ENCODE results near the gene HIGD1B. TPM values are rescaled to one million over a fixed set of nuclear protein-coding genes. Genes with fewer than 3 reads are reported as not detected.
"Not testable (repeated sequence)": the region's sequence is repeated elsewhere in the genome, so short reads cannot be mapped to it uniquely, and the experiment has no call there.

HIGD1B gene
- total and polyA plus RNA-seq, 2 of the 13 experiments (the other 11 are each of a cell fraction or from before 2014, with no cell fraction given), result not detected

DNA sequence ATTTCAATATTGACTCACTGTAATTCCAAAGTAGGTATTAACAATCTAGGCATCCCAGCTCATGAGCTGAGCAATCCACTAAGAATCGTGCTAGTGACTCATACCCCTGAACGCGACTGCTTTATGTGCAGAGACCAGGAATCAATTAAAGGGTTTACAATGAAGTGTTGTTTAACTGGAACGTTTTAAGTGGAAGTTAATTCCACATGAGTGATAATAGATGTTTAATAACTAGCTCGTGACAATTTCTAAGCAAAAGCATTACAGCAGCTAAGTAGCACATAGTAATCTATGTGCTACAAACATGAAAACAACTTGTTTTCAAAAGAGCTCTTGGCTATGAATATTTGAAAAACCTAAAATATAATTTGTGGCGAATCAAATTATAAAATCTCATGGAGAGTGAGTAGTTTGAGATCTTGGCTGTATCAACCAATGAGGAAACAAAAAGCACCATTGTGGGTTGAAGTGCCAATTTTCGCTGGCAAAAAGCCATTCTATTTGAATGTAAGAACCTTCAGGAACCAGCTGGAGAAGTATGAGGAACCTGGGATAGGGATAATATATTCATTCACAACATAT is 27.0 kb upstream of the HIGD1B start:
- H3K4me1 ChIP-seq (ENCODE audit: insufficient read depth, low read length), result no peaks in the 10 kb centered on the region
- H3K9me3 ChIP-seq (ENCODE audit: low read length), result no peaks in the 10 kb centered on the region
- H3K4me2 ChIP-seq (ENCODE audit: low read depth, low read length), result no peak overlapping the region
- TF ChIP-seq FOSL2 (CRISPR knock-in tag; IDR thresholded peaks at IDR 0.05) (peak; percentile 36), RBAK (CRISPR knock-in tag; IDR thresholded peaks at IDR 0.05) (no peak), ZNF317 (CRISPR knock-in tag; IDR thresholded peaks at IDR 0.05) (no peak), ZNF703 (CRISPR knock-in tag; IDR thresholded peaks at IDR 0.05; ENCODE audit: borderline replicate concordance) (no peak)
- TF ChIP-seq, protein P1, sequence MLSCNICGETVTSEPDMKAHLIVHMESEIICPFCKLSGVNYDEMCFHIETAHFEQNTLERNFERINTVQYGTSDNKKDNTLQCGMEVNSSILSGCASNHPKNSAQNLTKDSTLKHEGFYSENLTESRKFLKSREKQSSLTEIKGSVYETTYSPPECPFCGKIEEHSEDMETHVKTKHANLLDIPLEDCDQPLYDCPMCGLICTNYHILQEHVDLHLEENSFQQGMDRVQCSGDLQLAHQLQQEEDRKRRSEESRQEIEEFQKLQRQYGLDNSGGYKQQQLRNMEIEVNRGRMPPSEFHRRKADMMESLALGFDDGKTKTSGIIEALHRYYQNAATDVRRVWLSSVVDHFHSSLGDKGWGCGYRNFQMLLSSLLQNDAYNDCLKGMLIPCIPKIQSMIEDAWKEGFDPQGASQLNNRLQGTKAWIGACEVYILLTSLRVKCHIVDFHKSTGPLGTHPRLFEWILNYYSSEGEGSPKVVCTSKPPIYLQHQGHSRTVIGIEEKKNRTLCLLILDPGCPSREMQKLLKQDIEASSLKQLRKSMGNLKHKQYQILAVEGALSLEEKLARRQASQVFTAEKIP (CRISPR knock-in tag; IDR thresholded peaks at IDR 0.05; ENCODE audit: borderline replicate concordance), result no peak
- no peaks in the 10 kb centered on the region for H3K36me3 ChIP-seq (replicated peaks in 1 of 2; ENCODE audit: control insufficient read depth in 1 of 2, insufficient read depth in 2 of 2, low read length in 2 of 2)
- FAIRE-seq (no peak), ATAC-seq (no peak), DNase-seq (ENCODE audit: low spot score) (peak; percentile 36)
- H3K27me3 ChIP-seq (ENCODE audit: control insufficient read depth in 1 of 2, insufficient read depth in 2 of 2, low read length in 2 of 2), result no peaks in the 10 kb centered on the region
- no peak overlapping the region for H3K27ac ChIP-seq (ENCODE audit: extremely low read length, insufficient read depth, low read length)
- in situ Hi-C loops (cut with HindIII; ENCODE audit: extremely low pct_ligation_motif_present, low pct_unique_long_range_greater_than_20kb), result no loop called here
- no peaks in the 10 kb centered on the region for H3K79me2 ChIP-seq (ENCODE audit: insufficient read depth, low read length)
- ChIA-PET CTCF (ENCODE audit: low intra/inter-chr PET ratio, low total read pairs) (no interaction called here), POLR2A (interaction anchor here (0.6 kb wide), 1 partner anchor 621 kb away, joined by 5 read pairs; no protein-coding TSS in a partner anchor)
- no peak overlapping the region for H3K4me3 ChIP-seq (replicated peaks in 1 of 3; ENCODE audit: insufficient read depth in 1 of 3, low read depth in 2 of 3, low read length in 3 of 3)
- H2AFZ ChIP-seq (ENCODE audit: low read length), result no peak overlapping the region
- intact Hi-C loops (cut with micrococcal nuclease; ENCODE audit: unreplicated experiment), result loop anchor here (2.0 kb wide), 1 partner anchor 76 kb away; no protein-coding TSS in a partner anchor
- no peak overlapping the region for H3K9ac ChIP-seq (ENCODE audit: insufficient read depth, low read depth, low read length)
- 37% methylated on average over 7 of the region's 7 CpGs for WGBS (ENCODE audit: low lambda C conversion rate)
- H4K20me1 ChIP-seq (ENCODE audit: insufficient read depth, low read length), result no peaks in the 10 kb centered on the region
- BruUV-seq (replicated peaks), result no TSS peak

DNA sequence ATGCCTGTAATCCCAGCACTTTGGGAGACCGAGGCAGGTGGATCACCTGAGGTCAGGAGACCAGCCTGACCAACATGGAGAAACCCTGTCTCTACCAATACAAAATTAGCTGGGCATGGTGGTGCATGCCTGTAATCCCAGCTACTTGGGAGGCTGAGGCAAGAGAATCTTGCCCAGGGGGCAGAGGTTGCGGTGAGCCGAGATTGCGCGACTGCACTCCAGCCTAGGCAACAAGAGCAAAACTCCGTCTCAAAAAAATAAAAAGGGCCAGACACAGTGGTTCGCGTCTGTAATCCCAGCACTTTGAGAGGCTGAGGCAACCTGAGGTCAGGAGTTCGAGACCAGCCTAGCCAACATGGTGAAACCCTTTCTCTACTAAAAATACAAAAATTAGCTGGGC is 22.4 kb upstream of the HIGD1B start:
- CTCF ChIA-PET (ENCODE audit: low intra/inter-chr PET ratio, low total read pairs); H3K36me3 ChIP-seq (replicated peaks in 1 of 2; ENCODE audit: control insufficient read depth in 1 of 2, insufficient read depth in 2 of 2, low read length in 2 of 2); POLR2A ChIA-PET; H3K9me3 ChIP-seq (ENCODE audit: low read length); BruUV-seq (replicated peaks); H2AFZ ChIP-seq (ENCODE audit: low read length); H3K4me2 ChIP-seq (ENCODE audit: low read depth, low read length); intact Hi-C loops (cut with micrococcal nuclease; ENCODE audit: unreplicated experiment); DNase-seq (ENCODE audit: low spot score); H3K79me2 ChIP-seq (ENCODE audit: insufficient read depth, low read length); H3K9ac ChIP-seq (ENCODE audit: insufficient read depth, low read depth, low read length); H3K27ac ChIP-seq (ENCODE audit: extremely low read length, insufficient read depth, low read length); H4K20me1 ChIP-seq (ENCODE audit: insufficient read depth, low read length); ATAC-seq; H3K4me3 ChIP-seq (replicated peaks in 1 of 3; ENCODE audit: insufficient read depth in 1 of 3, low read depth in 2 of 3, low read length in 3 of 3); FAIRE-seq: not testable (repeated sequence)
- Histone ChIP-seq H3K4me1 (ENCODE audit: insufficient read depth, low read length) (peaks cover 11% of the 10 kb centered on the region), H3K27me3 (ENCODE audit: control insufficient read depth in 1 of 2, insufficient read depth in 2 of 2, low read length in 2 of 2) (peaks cover 3 to 19% of the 10 kb centered on the region in 2 experiments)
- 90% methylated on average over 9 of the region's 9 CpGs for WGBS (ENCODE audit: low lambda C conversion rate)
- in situ Hi-C loops (cut with HindIII; ENCODE audit: extremely low pct_ligation_motif_present, low pct_unique_long_range_greater_than_20kb), result loop anchor here (5.0 kb wide), 1 partner anchor 43 kb away; no protein-coding TSS in a partner anchor

Data from HepG2 (cell line).